ENCODE results near the gene S1PR2.

Gene S1PR2

GRCh38 chr19:10230861-10231611 lies at the start of gene S1PR2:
S1PR2 (minus strand) TSS chr19:10231331; CDS start chr19:10224905, 6,426 bp downstream.
- peak; percentile 76 for DNase-seq

- DNase-seq: no peak
Observed at GRCh38 chr19:10279737-10280442, 48.8 kb upstream of the S1PR2 start.

- DNase-seq: no peak
Observed at GRCh38 chr19:10278935-10279334, 47.8 kb upstream of the S1PR2 start.

- DNase-seq: no peak
Observed at GRCh38 chr19:10277795-10278589, 46.9 kb upstream of the S1PR2 start.

GRCh38 chr19:10274589-10274988 lies 43.5 kb upstream of the S1PR2 start:
- DNase-seq: no peak

- no peak for DNase-seq
Observed at GRCh38 chr19:10271543-10272086, 40.5 kb upstream of the S1PR2 start.

GRCh38 chr19:10270616-10271394 lies 39.7 kb upstream of the S1PR2 start, which contains the start of gene ICAM1:
ICAM1 (plus strand) TSS chr19:10271120; CDS start chr19:10271160, 40 bp downstream.
- peak; percentile 12 for DNase-seq

- no peak for DNase-seq
Observed at GRCh38 chr19:10270180-10270615, 39.1 kb upstream of the S1PR2 start.

- peak; percentile 82 for DNase-seq
Observed at GRCh38 chr19:10269333-10270179, 38.4 kb upstream of the S1PR2 start.

GRCh38 chr19:10268071-10268470 lies 36.9 kb upstream of the S1PR2 start:
- no peak for DNase-seq

- DNase-seq: no peak
Observed at GRCh38 chr19:10266706-10267105, 35.6 kb upstream of the S1PR2 start.

GRCh38 chr19:10262771-10263170 lies 31.6 kb upstream of the S1PR2 start:
- DNase-seq: no peak

- no peak for DNase-seq
Observed at GRCh38 chr19:10260141-10260584, 29.0 kb upstream of the S1PR2 start.

- peak; percentile 78 for DNase-seq
Observed at GRCh38 chr19:10259162-10259905, 28.2 kb upstream of the S1PR2 start.

GRCh38 chr19:10258080-10258710 lies 27.1 kb upstream of the S1PR2 start:
- DNase-seq: no peak

GRCh38 chr19:10256970-10257615 lies 26.0 kb upstream of the S1PR2 start:
- DNase-seq: no peak

- DNase-seq: no peak
Observed at GRCh38 chr19:10256551-10256950, 25.4 kb upstream of the S1PR2 start.

- no peak for DNase-seq
Observed at GRCh38 chr19:10255358-10255757, 24.2 kb upstream of the S1PR2 start.

- no peak for DNase-seq
Observed at GRCh38 chr19:10254244-10254643, 23.1 kb upstream of the S1PR2 start.

Data from NCI-H345 (cell line).